ENCODE measurements around the gene AFM.

AFM gene

GRCh38 chr4:73450398-73451004 is 31.0 kb upstream of the AFM start:
- DNase-seq (ENCODE audit: low spot score) = no peak

- no peak for DNase-seq (ENCODE audit: low spot score)
These were observed 30.1 kb upstream of the AFM start for GRCh38 chr4:73451404-73451803.

- no peak for DNase-seq (ENCODE audit: low spot score)
These were observed 29.4 kb upstream of the AFM start for GRCh38 chr4:73451981-73452747.

- no peak for DNase-seq (ENCODE audit: low spot score)
These were observed 28.4 kb upstream of the AFM start for GRCh38 chr4:73452953-73453700.

- no peak for DNase-seq (ENCODE audit: low spot score)
These were observed 27.9 kb upstream of the AFM start for GRCh38 chr4:73453701-73454005.

GRCh38 chr4:73454920-73455319 is 26.6 kb upstream of the AFM start:
- DNase-seq (ENCODE audit: low spot score) = no peak

GRCh38 chr4:73456177-73457022 is 25.1 kb upstream of the AFM start:
- no peak for DNase-seq (ENCODE audit: low spot score)

- DNase-seq (ENCODE audit: low spot score) = no peak
These were observed 23.1 kb upstream of the AFM start for GRCh38 chr4:73458184-73459047.

- DNase-seq (ENCODE audit: low spot score) = no peak
These were observed 22.5 kb upstream of the AFM start for GRCh38 chr4:73459048-73459421.

GRCh38 chr4:73460913-73461522 is 20.5 kb upstream of the AFM start:
- DNase-seq (ENCODE audit: low spot score) = no peak

GRCh38 chr4:73468170-73468569 is 13.4 kb upstream of the AFM start:
- DNase-seq (ENCODE audit: low spot score) = no peak

GRCh38 chr4:73470728-73471127 is 10.8 kb upstream of the AFM start:
- DNase-seq (ENCODE audit: low spot score) = no peak

- no peak for DNase-seq (ENCODE audit: low spot score)
These were observed 4.4 kb upstream of the AFM start for GRCh38 chr4:73477176-73477575.

- no peak for DNase-seq (ENCODE audit: low spot score)
These were observed 2.2 kb upstream of the AFM start for GRCh38 chr4:73479323-73479722.

- DNase-seq (ENCODE audit: low spot score) = no peak
These were observed 3.5 kb downstream of the AFM start for GRCh38 chr4:73485085-73485484.

- DNase-seq (ENCODE audit: low spot score) = no peak
These were observed 4.1 kb downstream of the AFM start for GRCh38 chr4:73485596-73485995.

- no peak for DNase-seq (ENCODE audit: low spot score)
These were observed 5.0 kb downstream of the AFM start for GRCh38 chr4:73486497-73486896.

GRCh38 chr4:73487233-73487632 is 5.7 kb downstream of the AFM start:
- no peak for DNase-seq (ENCODE audit: low spot score)

GRCh38 chr4:73499996-73500765 is 18.6 kb downstream of the AFM start:
- no peak for DNase-seq (ENCODE audit: low spot score)

GRCh38 chr4:73501664-73502265 is 20.2 kb downstream of the AFM start:
- DNase-seq (ENCODE audit: low spot score) = no peak
